Thoracic aorta (tissue), 2 donors: ENCODE measurements around the gene GOT2. TPM values are rescaled to one million over a fixed set of nuclear protein-coding genes. Genes with fewer than 3 reads are reported as not detected.

ENCODE experiments used
- ATAC-seq: fragments of 150-250 bp; one replicate; pipeline ENCODE4 v1.8.0; 2017; ENCODE audit warnings: low read depth; ENCODE audit not compliant: insufficient number of reproducible peaks, low FRiP score
- DNase-seq: peaks from one replicate; pipeline ENCODE4 v3.0.0-alpha.2; 2020; ENCODE audit warnings: low spot score
- H3K27ac ChIP-seq, 2 donors: fragments of 200-600 bp; sonication (generic); 1 replicate in 1 of 2; 2 replicates in 1 of 2; pipeline ENCODE4 v1.5.1; 2016; ENCODE audit warnings: mild to moderate bottlenecking in 2 of 2, moderate library complexity in 2 of 2
- H3K27me3 ChIP-seq: fragments of 200-600 bp; sonication (generic); replicated peaks from 2 replicates; pipeline ENCODE4 v1.6.0; 2016; ENCODE audit warnings: mild to moderate bottlenecking; ENCODE audit not compliant: insufficient read depth
- H3K36me3 ChIP-seq: fragments of 200-600 bp; sonication (generic); one replicate; pipeline ENCODE4 v1.5.1; 2016
- H3K4me1 ChIP-seq, 2 donors: fragments of 200-600 bp; sonication (generic); 1 replicate in 1 of 2; 2 replicates in 1 of 2; pipeline versions ENCODE4 v1.5.1 to v1.6.0; 2016; ENCODE audit warnings: low read depth in 2 of 2, mild to moderate bottlenecking in 1 of 2; ENCODE audit not compliant: control insufficient read depth in 1 of 2
- H3K4me3 ChIP-seq: fragments of 200-600 bp; sonication (generic); 2 replicates; pipeline ENCODE4 v1.5.1; 2016; ENCODE audit warnings: mild to moderate bottlenecking
- H3K9me3 ChIP-seq: fragments of 200-600 bp; sonication (generic); 2 replicates; pipeline ENCODE4 v1.5.1; 2016
- total RNA-seq, 2 donors: library from RNA; depleted of rRNA; stranded (reverse); fragments of >200 nt; gene quantifications; one replicate each; pipeline versions ENCODE4 v1.1.0 to v1.2.3, GENCODE V29; 2016
- TF ChIP-seq, protein P1 (sequence below): fragments of 200-600 bp; sonication (generic); IDR thresholded peaks from one replicate; pipeline ENCODE4 v1.5.1; 2019; ENCODE audit warnings: antibody characterized with exemption

The GOT2 gene
- total RNA-seq, 2 donors from 2014 or later: 29.3 to 51.6 TPM

DNA sequence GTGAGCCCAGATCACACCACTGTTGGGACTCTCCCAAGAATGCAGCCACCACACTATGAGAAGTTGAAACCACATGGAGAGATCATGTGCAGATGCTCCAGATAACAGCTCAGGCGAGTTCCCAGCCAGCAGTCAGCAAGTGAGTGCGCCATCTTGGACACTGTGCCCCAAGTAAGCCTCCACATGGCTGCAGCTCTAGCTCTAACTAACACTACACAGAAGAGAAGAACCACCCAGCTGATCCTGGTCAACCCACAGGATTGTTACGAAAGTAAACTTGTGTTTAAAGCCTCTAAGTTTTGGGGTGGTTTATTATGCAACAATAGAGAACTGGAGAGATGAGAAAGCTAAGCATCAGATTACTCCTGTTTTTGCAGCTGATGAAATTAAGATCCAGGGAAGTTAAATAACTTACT, 75.3 kb downstream of the GOT2 start:
- Histone ChIP-seq H3K4me1 (no peaks in the 10 kb centered on the region), H3K27me3 (no peaks in the 10 kb centered on the region), H3K27ac (no peak overlapping the region), H3K9me3 (no peaks in the 10 kb centered on the region), H3K4me3 (no peak overlapping the region), H3K36me3 (no peaks in the 10 kb centered on the region)
- DNase-seq (no peak), ATAC-seq (no peak)
- TF ChIP-seq, protein P1, sequence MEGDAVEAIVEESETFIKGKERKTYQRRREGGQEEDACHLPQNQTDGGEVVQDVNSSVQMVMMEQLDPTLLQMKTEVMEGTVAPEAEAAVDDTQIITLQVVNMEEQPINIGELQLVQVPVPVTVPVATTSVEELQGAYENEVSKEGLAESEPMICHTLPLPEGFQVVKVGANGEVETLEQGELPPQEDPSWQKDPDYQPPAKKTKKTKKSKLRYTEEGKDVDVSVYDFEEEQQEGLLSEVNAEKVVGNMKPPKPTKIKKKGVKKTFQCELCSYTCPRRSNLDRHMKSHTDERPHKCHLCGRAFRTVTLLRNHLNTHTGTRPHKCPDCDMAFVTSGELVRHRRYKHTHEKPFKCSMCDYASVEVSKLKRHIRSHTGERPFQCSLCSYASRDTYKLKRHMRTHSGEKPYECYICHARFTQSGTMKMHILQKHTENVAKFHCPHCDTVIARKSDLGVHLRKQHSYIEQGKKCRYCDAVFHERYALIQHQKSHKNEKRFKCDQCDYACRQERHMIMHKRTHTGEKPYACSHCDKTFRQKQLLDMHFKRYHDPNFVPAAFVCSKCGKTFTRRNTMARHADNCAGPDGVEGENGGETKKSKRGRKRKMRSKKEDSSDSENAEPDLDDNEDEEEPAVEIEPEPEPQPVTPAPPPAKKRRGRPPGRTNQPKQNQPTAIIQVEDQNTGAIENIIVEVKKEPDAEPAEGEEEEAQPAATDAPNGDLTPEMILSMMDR: no peak

Other genes with a start within 250 kb of the GOT2 start
- 10 to 100 TPM in 1 of 2 donors, 1 to 10 TPM in 1; 2.2 to 11.0 TPM for gene NDRG4, start 234.2 kb downstream of the GOT2 start, total RNA-seq
- gene SETD6, start 218.8 kb downstream of the GOT2 start, total RNA-seq: 10 to 100 TPM; 19.2 to 47.3 TPM
- 100 to 1,000 TPM in 1 of 2 donors, 10 to 100 TPM in 1; 54.8 to 112 TPM for gene CNOT1, start 104.5 kb downstream of the GOT2 start, total RNA-seq
- gene SLC38A7, start 49.5 kb downstream of the GOT2 start, total RNA-seq: 10 to 100 TPM; 12.0 to 19.5 TPM